Measurements from ENCODE around the gene E2F6. TPM values are rescaled to one million over a fixed set of nuclear protein-coding genes. Genes with fewer than 3 reads are reported as not detected.

E2F6 gene
- total RNA-seq, 1 donor from 2014 or later: 29.1 TPM

- peak; percentile 61 for DNase-seq (ENCODE audit: low read depth)
Observed at GRCh38 chr2:11458753-11459152, 7.2 kb downstream of the E2F6 start.

- no peak for DNase-seq (ENCODE audit: low read depth)
Observed at GRCh38 chr2:11457935-11458334, 8.0 kb downstream of the E2F6 start.

GRCh38 chr2:11456251-11456650 is 9.7 kb downstream of the E2F6 start:
- no peak for DNase-seq (ENCODE audit: low read depth)

DNA sequence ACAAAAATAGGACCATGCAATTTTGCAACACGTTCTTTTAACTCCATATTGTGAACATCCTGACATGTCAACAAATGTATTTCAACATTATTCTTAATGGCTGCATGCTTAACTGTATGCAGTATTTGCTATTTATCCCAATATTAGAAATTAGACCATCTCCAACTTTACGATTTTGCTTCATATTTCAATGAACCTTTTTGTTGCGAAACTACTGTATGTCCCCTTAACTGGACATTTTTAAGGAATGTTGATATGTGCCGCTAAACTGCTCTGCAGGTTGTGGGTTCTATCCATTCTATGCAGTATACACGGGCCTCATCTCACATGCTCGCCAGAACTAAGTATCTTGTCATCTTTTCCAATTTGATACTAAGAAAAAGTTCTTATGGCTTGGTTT is 11.1 kb downstream of the E2F6 start:
- DNase-seq (ENCODE audit: low read depth): no peak

DNA sequence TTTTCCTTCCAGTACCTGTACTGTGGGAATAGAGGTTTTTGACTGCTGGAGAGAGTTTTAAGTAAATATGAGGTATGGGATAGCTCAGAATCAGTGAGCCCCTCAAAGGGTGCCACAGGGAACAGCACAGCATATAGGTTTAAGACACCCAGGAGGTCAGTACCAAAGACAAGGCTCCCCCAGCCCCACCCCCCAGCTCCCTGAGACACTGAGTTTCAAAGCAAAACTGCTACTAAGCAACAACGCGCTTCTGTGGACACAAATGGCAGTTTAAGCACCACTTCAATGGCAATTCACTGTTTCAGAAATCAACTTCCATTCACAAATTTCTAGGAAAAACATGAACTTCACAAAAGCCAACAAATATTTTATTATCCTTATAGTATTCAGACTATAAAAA is 15.2 kb downstream of the E2F6 start:
- DNase-seq (ENCODE audit: low read depth): no peak

DNA sequence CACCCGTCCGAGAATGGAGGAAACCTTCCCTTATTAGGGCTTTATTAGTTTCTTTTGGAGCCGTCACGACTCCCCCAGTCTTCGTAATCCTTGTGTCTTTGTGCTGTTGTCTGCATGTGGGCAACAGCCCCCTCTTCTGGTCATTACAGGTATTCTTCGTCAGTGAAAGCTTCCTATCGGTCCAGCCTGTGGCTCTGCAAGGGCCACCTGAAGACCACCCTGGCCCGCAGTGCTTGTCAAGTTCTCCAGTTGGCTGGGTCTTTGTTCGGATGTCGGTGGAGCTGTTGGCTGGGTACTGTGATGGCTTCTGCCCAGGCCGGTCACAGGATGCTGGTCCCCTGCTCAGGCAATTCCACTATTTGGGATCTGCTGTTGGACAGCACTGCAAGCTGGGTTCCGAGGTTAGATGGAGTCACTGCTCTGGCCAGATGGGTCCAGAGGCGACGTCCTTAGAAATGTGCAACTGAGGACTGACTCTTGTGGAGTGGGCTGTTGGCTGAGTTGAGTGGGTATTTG is 19.2 kb downstream of the E2F6 start:
- DNase-seq (ENCODE audit: low read depth): peak; percentile 71

DNA sequence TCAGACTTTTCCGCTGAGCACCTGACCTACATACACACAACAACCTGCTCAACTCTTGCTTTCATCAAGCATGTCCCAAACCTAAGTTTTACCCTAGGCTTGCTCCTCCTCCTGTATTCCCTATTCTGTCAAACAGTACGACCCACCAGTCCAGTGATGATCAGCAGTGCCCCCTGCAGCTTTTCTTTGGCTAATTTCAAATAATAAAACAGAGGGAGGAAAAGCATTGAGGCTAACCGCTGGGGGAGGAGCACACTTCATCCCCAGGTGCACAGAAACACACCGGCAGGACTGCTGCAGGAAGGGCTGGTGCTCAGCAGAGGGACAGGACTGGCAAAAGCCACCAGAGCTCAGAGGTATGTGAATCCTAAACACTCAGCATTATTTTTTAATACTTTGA is 21.2 kb downstream of the E2F6 start:
- DNase-seq (ENCODE audit: low read depth): no peak

- no peak for DNase-seq (ENCODE audit: low read depth)
Observed at GRCh38 chr2:11438555-11439080, 27.3 kb downstream of the E2F6 start.

- no peak for DNase-seq (ENCODE audit: low read depth)
Observed at GRCh38 chr2:11437602-11438001, 28.4 kb downstream of the E2F6 start.

- DNase-seq (ENCODE audit: low read depth): no peak
Observed at GRCh38 chr2:11435036-11435435, 30.9 kb downstream of the E2F6 start.

DNA sequence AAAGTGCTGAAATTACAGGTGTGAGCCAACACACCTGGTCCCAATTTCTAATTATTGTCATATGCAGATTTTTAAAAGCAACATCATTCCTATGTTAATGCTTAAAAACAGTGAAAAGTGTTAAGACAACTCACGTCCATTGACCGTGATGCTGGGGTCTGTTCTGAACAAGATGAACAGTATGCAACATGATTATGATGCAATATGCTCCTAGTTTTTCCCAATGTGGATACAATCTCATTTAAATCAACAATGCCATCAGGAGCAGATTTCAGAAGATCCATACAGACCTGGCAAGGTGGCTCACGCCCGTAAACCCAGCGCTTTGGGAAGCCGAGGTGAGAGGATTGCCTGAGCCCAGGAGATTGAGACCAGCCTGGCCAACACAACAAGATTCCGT is 31.5 kb downstream of the E2F6 start:
- no peak for DNase-seq (ENCODE audit: low read depth)

DNA sequence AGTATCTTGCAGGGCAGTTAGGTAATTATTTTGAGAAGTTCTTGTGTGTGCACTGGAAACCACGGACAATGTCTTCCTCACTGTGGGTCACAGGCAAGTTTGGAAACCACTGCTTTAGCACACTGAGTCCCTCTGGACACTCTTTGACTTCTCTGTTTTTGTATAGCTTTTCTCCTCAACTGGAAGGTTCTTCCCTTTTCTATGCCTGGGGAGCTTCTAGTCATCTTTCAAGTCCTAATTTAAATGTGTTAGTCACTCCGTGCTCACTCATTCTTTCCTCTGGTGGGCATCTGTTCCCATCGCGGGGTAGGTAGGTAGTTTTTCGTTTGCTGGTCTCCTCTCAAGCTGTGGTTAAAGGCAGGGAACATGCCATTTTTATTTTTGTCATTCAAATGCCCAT is 32.1 kb downstream of the E2F6 start:
- no peak for DNase-seq (ENCODE audit: low read depth)

GRCh38 chr2:11430729-11431128 is 35.2 kb downstream of the E2F6 start:
- DNase-seq (ENCODE audit: low read depth): peak; percentile 38

DNA sequence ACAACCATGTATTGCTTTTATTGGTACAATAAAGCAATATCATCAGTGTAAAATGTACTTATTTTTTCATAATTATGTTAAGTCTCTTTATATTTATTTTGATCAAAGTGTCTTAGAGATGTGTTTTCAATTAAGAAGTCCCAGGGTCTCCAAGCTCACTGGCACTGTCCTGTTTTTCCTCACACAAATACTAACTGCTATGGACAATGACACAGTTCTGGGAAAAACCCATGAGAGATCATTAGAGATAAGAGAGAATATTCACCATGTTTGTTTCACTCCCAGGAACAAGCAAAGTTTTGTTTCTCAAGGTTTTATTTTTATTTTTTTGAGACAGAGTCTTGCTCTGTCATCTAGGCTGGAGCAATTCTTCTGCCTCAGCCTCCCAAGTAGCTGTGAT is 38.7 kb downstream of the E2F6 start:
- no peak for DNase-seq (ENCODE audit: low read depth)

DNA sequence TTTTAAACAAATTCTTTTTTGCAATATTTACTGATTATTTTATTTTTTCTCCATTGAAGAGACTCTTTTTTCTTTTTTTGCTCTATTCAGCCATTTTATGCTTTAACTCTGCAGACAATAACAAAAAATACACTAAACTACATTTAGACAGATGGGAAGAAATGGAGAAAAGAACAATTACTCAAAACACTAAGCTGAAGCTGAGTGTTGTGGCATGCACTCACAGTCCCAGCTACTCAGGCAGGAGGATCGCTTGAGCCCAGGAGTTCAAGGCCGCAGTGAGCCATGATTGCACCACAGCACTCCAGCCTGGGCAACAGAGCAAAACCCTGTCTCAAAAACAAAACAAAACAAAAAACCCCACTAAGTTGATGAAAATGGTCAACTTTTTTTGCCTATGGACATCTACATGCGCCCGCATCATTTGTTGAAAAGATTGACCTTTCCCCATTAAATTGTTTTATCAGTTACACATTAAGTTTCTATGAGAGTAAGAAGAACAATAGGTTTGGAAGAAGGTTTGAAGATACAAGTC is 43.0 kb downstream of the E2F6 start:
- DNase-seq (ENCODE audit: low read depth): no peak

- DNase-seq (ENCODE audit: low read depth): no peak
Observed at GRCh38 chr2:11422491-11422865, 43.5 kb downstream of the E2F6 start.

- DNase-seq (ENCODE audit: low read depth): no peak
Observed at GRCh38 chr2:11421863-11422490, 44.0 kb downstream of the E2F6 start.

GRCh38 chr2:11420671-11421070 is 45.3 kb downstream of the E2F6 start:
- DNase-seq (ENCODE audit: low read depth): no peak

DNA sequence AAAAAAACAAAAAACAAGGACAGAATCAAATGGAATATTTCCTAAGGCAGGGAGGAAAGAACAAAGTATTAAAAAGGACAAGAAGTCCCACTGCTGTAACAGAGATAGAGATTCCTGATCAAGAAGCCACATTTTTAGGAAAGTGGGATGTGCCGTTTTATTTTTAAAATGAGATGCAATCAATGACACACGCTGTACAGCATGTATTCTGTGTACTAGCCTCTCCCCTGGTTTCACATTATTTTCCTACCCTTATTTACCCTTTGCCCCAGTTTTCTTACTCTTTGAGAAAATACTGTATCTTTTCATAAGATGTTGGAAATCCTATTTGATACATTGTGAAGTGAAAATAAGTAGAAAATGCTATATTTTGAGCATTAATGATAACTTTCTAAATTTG is 45.8 kb downstream of the E2F6 start:
- no peak for DNase-seq (ENCODE audit: low read depth)

GRCh38 chr2:11419781-11420180 is 46.2 kb downstream of the E2F6 start:
- DNase-seq (ENCODE audit: low read depth): peak; percentile 93

GRCh38 chr2:11417946-11418585 is 47.9 kb downstream of the E2F6 start:
- no peak for DNase-seq (ENCODE audit: low read depth)

DNA sequence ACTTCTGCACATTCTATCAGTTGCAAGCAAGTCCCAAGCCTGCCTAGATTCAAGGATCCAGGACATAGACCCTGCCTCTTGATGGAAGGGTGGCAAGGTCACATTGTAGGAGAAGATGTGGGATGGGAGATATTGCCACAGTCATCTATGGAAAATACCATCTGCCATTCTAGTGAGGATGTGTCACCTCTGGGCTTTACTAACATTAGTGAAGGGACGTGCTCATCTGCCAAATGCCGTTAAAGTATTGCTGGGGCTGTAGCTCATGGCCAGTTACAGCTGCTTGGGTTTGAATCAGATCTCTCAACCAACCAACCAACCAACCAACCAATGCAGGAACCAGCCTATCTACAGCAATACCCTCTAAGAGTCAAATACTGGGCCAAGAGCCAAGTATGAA is 49.0 kb downstream of the E2F6 start:
- DNase-seq (ENCODE audit: low read depth): peak; percentile 50

GRCh38 chr2:11416186-11416585 is 49.8 kb downstream of the E2F6 start:
- peak; percentile 82 for DNase-seq (ENCODE audit: low read depth)

Measured in myocyte (in vitro differentiated cells).